IPS-18c (cell line): ENCODE measurements around the gene COL25A1.
"Not testable (repeated sequence)": the region's sequence is repeated elsewhere in the genome, so short reads cannot be mapped to it uniquely, and the experiment has no call there.

Experiments used
- H3K4me3 ChIP-seq: 2 replicates; pipeline ENCODE4 v1.7.0; 2013; ENCODE audit warnings: low read depth, mild to moderate bottlenecking, low read length, moderate library complexity; ENCODE audit not compliant: insufficient read depth
- H3K9me3 ChIP-seq: one replicate; pipeline ENCODE4 v1.6.1; 2013; ENCODE audit warnings: mild to moderate bottlenecking, low read length, moderate library complexity; ENCODE audit not compliant: control insufficient read depth, insufficient read depth

COL25A1 gene

GRCh38 chr4:109072595-109072994 lies 229.9 kb downstream of the COL25A1 start:
- Histone ChIP-seq H3K4me3 (no peak overlapping the region), H3K9me3 (no peaks in the 10 kb centered on the region)

DNA sequence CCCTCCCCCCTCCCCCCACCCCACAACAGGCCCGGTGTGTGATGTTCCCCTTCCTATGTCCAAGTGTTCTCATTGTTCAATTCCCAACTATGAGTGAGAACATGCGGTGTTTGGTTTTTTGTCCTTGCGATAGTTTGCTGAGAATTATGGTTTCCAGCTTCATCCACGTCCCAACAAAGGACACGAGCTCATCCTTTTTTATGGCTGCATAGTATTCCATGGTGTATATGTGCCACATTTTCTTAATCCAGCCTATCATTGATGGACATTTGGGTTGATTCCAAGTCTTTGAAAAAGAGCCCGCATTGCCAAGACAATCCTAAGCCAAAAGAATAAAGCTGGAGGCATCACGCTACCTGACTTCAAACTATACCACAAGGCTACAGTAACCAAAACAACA lies 231.8 kb downstream of the COL25A1 start:
- not testable (repeated sequence) for H3K4me3 ChIP-seq, H3K9me3 ChIP-seq

- Histone ChIP-seq H3K4me3 (no peak overlapping the region), H3K9me3 (no peaks in the 10 kb centered on the region)
Measured at GRCh38 chr4:109067508-109068235, 234.8 kb downstream of the COL25A1 start.

DNA sequence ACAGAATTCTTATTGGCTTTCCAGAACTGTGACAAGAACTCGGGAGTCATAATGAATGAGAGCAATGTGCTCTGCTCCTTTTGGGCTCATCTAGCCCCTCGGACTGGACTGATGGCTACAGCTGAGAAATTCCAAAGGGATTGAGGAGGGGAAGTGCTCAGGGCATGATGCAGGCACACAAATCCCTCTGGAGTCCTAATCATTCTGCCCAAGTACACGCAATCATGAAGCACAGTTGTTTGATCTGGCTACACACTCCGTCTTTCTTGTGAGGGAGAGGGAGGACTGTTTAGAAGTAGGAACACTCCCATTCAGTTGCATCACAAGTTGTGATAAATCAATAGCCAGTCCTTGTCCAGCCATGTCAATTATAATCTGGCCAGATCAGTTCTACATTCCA lies 237.5 kb downstream of the COL25A1 start:
- no peak overlapping the region for H3K4me3 ChIP-seq
- H3K9me3 ChIP-seq: no peaks in the 10 kb centered on the region

DNA sequence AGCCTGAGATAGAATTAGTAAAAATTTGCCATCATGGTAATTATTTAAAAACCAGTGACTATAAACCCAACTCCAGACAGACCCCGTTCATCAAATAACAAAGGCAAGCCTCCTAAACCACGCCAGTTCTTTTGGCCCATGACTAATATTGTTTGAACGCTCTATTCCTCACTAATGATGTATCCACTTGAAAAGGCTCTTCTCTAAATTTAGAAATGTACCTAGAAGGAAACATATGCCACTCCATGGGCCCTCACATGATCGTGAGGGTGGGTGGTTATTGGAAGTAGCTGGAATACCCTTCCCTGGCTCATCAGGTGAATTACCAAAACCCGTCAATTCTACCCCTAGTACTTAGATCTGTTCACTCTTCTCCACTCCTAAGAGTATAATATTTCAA lies 249.2 kb downstream of the COL25A1 start:
- no peaks in the 10 kb centered on the region for H3K9me3 ChIP-seq
- no peak overlapping the region for H3K4me3 ChIP-seq

- Histone ChIP-seq H3K9me3 (no peaks in the 10 kb centered on the region), H3K4me3 (no peak overlapping the region)
Measured at GRCh38 chr4:109052821-109053220, 249.6 kb downstream of the COL25A1 start.

DNA sequence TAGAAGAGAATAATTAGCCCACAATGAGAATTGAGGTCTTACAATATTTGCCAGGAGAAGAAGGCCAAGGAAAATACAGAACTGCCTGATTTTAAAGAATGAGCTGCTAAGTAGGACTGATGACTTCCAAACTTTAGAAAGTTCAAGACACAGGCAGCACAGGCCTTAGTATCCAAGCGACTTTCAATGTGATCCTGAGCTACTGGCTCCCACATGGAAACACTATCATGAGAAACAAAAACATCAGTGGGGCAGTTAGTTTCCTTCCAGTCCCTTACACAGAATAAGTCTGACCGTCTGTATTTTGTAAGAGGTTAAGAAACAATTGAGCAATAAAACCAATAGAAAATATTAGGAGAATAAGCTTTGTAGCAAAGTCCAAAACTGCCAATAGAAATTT lies 251.4 kb downstream of the COL25A1 start:
- Histone ChIP-seq H3K4me3 (no peak overlapping the region), H3K9me3 (no peaks in the 10 kb centered on the region)

DNA sequence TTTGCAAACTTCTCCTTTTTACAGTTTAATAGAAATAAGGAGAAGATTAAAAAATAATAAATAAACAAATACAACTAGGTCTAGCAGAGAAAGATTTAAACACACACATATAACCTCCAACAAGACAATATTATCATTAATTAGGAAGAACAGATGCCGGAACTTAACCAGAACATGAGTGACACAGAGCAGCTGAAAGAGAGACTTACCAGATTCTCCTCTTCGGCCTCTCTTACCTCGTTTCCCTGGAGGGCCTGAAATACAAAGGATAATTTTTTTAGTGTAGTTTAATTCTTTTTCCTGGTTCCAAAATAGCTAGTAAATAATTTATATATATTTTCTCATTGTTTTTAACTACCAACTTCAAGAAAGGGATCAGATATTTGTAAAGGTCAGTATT lies 252.5 kb downstream of the COL25A1 start:
- Histone ChIP-seq H3K9me3 (no peaks in the 10 kb centered on the region), H3K4me3 (no peak overlapping the region)

GRCh38 chr4:109046471-109047201 lies 255.8 kb downstream of the COL25A1 start:
- no peaks in the 10 kb centered on the region for H3K9me3 ChIP-seq
- no peak overlapping the region for H3K4me3 ChIP-seq

DNA sequence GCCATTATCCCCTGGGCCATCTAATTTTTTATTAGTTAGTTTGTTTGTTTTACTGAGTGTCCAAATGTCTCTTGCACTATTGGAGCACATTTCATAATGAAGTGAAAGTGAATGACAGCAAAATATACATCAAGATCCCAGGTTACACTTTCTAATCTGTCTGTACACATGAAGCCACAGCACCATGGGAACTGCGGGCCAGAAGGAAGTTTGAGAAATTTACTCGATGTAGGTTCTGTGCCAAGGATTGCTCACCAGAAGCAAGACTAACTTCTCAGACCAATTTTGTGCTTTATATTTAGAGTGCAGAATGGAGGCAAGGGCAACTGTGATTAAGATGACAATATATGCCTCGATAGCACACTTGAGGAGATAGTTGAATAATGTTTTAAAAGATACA lies 258.0 kb downstream of the COL25A1 start:
- no peaks in the 10 kb centered on the region for H3K9me3 ChIP-seq
- H3K4me3 ChIP-seq: no peak overlapping the region

GRCh38 chr4:109043286-109043685 lies 259.2 kb downstream of the COL25A1 start:
- Histone ChIP-seq H3K9me3 (no peaks in the 10 kb centered on the region), H3K4me3 (no peak overlapping the region)

- H3K4me3 ChIP-seq: no peak overlapping the region
- no peaks in the 10 kb centered on the region for H3K9me3 ChIP-seq
Measured at GRCh38 chr4:109041463-109042360, 260.7 kb downstream of the COL25A1 start.

GRCh38 chr4:109040441-109040840 lies 262.0 kb downstream of the COL25A1 start:
- no peaks in the 10 kb centered on the region for H3K9me3 ChIP-seq
- no peak overlapping the region for H3K4me3 ChIP-seq

DNA sequence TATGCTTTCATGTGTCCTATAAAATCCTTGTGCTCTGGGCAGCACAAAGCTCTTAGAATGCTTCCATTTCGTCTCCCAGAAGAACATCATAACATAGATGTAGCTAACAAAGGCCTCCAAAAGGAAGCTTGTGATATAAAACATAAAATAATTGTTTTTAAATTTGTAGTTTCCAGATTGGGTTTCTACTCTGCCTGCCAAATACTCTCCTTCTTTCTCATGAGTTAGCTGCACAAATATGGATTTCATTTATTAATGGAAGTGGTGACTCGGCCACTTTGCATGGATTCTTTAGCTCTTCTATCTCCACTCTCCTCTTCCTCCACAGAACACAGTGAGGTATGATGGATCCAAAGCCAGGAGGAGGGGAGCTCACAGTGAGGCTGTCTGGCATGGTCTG lies 265.4 kb downstream of the COL25A1 start:
- Histone ChIP-seq H3K9me3 (no peaks in the 10 kb centered on the region), H3K4me3 (no peak overlapping the region)

GRCh38 chr4:109033993-109034392 lies 268.5 kb downstream of the COL25A1 start:
- H3K9me3 ChIP-seq: no peaks in the 10 kb centered on the region
- H3K4me3 ChIP-seq: no peak overlapping the region

- H3K9me3 ChIP-seq: no peaks in the 10 kb centered on the region
- no peak overlapping the region for H3K4me3 ChIP-seq
Measured at GRCh38 chr4:109032671-109033070, 269.8 kb downstream of the COL25A1 start.

DNA sequence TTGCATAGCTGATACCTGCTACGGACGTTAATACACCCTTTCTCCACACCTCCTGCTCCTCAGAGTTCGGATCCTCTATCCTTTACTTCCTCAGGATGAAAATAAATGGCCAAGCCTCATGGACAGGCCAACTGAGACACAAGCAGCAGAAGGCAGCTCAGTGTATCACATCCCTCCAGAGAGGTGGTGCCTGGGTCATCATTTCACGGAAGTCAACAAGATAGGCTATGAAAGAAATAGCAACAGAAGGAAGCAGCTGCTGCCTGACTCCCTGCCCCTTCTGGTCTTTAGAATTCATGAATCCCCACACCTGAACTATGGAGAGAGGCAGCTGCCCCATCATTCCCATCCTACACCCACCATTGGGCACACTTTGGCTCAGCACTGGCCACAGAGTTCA lies 272.5 kb downstream of the COL25A1 start:
- Histone ChIP-seq H3K4me3 (no peak overlapping the region), H3K9me3 (no peaks in the 10 kb centered on the region)

- peaks cover 3% of the 10 kb centered on the region for H3K9me3 ChIP-seq
- no peak overlapping the region for H3K4me3 ChIP-seq
Measured at GRCh38 chr4:109027016-109027500, 275.4 kb downstream of the COL25A1 start.
